Activated CD8-positive, alpha-beta memory T cell treated with anti-CD3 and anti-CD28 coated beads, Interleukin-2, amount 10 ng/mL, durations not matched to agents 7 days and 5 days (primary cell): ENCODE data around the gene C5orf58. TPM values are rescaled to one million over a fixed set of nuclear protein-coding genes. Genes with fewer than 3 reads are reported as not detected.

Experiments
- ATAC-seq: fragments of 150-1000 bp; cut with Tn5 transposase; one replicate; pipeline ENCODE4 v1.10.0; 2021; ENCODE audit warnings: moderate library complexity
- CTCF ChIA-PET: fragments of 350-600 bp; sonication (Branson Sonifier 250); formaldehyde crosslinking; loops from one replicate; lab custom pipeline; 2021; ENCODE audit warnings: antibody characterized with exemption; lab: Charles Lee
- DNase-seq: peaks from one replicate; pipeline ENCODE4 v3.0.0-alpha.2; 2020
- H3K27ac Mint-ChIP-seq: one replicate; pipeline ENCODE4 v1.8.0; 2021; ENCODE audit warnings: mild to moderate bottlenecking, mixed read lengths
- H3K27me3 Mint-ChIP-seq: one replicate; pipeline ENCODE4 v1.8.0; 2021; ENCODE audit warnings: mixed read lengths
- H3K36me3 Mint-ChIP-seq: one replicate; pipeline ENCODE4 v1.8.0; 2021; ENCODE audit warnings: mild to moderate bottlenecking, mixed read lengths
- H3K4me1 Mint-ChIP-seq: one replicate; pipeline ENCODE4 v1.8.0; 2021; ENCODE audit warnings: mixed read lengths
- H3K4me3 Mint-ChIP-seq: one replicate; pipeline ENCODE4 v1.8.0; 2021; ENCODE audit warnings: mild to moderate bottlenecking, moderate library complexity, mixed read lengths
- H3K9me3 Mint-ChIP-seq: one replicate; pipeline ENCODE4 v1.8.0; 2022; ENCODE audit warnings: low read depth, mixed read lengths
- total RNA-seq, 2 experiments: library from RNA; stranded (reverse); gene quantifications; one replicate each; pipeline ENCODE4 v1.2.3, GENCODE V29; 2021

Gene C5orf58
- total RNA-seq, 2 experiments from 2014 or later = not detected

DNA sequence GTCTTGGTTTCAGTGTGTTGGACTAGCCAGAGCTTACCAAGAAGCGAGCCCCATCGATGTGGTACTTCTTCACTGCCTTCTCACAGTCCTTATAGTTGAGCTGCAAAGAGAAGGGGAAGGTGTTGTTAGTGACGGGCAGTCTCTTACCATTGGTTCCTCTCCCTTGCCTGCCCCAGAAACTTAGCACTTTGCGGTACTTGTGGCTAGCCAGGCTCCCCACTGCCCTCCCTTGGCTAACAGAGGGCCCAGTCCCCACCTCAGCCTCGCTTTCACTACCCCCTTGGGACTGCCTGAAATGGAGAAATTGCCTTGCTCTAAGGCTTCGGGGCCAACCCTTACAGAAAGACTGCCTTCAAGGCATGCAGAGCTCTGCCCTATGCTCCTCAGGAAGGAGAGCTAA is 60.5 kb downstream of the C5orf58 start:
- CTCF ChIA-PET = interaction anchor here (0.9 to 22.2 kb wide), 8 partner anchors 9 to 67 kb away, joined by 3 to 499 read pairs (median 23); no protein-coding TSS in a partner anchor
- Mint-ChIP-seq H3K27me3 (no peaks in the 10 kb centered on the region), H3K4me3 (peak overlapping the region; percentile 95), H3K36me3 (peaks cover 92% of the 10 kb centered on the region), H3K9me3 (no peaks in the 10 kb centered on the region), H3K27ac (peak overlapping the region; percentile 95), H3K4me1 (peaks cover 63% of the 10 kb centered on the region)
- DNase-seq (peak; percentile 95), ATAC-seq (peak; percentile 62)

DNA sequence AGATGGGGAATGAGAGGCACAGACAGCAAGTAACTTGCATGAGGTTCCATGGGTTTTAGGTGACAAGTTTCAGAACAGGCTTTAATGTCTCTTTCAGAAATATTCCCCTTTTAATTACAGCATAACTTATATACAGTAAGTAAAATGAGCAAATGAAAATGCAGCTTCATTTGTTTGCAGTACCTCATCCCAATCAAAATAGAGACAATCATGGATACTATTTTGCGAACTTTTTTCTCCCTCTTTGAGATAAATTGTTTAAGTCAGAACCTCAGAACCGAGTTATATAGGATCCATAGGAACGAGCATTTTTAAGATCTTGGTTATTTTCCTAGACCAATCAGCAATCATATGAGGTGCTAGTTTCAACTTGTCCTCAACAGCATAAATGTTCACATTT is 61.3 kb downstream of the C5orf58 start:
- DNase-seq = no peak
- ATAC-seq = no peak
- Mint-ChIP-seq H3K36me3 (peaks cover 84% of the 10 kb centered on the region), H3K4me1 (peaks cover 62% of the 10 kb centered on the region), H3K4me3 (peak overlapping the region; percentile 95), H3K27ac (peak overlapping the region; percentile 95), H3K27me3 (no peaks in the 10 kb centered on the region), H3K9me3 (no peaks in the 10 kb centered on the region)
- CTCF ChIA-PET = interaction anchor here (0.9 to 22.2 kb wide), 7 partner anchors 8 to 47 kb away, joined by 3 to 499 read pairs (median 35); no protein-coding TSS in a partner anchor

DNA sequence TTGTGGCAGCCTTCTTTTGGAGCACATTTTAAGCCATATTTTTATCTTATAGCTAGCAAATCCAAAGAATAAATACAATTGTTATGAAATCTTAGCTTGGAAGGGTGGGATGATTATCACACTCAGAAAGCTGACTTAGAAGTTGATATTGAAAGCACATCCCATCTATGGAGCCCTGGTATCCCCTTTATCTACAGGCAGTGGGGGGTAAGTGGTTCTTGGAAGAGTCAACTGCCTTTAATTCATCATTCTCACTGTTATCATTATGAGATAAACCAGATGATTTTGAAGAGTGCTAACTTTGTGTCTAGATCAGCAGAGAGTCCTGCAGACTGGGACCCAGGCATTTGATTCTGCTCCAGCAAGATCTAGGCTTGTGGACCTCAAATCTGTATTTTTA is 61.8 kb downstream of the C5orf58 start:
- H3K27me3 Mint-ChIP-seq = no peaks in the 10 kb centered on the region
- H3K27ac Mint-ChIP-seq = peak overlapping the region; percentile 95
- H3K9me3 Mint-ChIP-seq = no peaks in the 10 kb centered on the region
- ATAC-seq (no peak), DNase-seq (no peak)
- peaks cover 80% of the 10 kb centered on the region for H3K36me3 Mint-ChIP-seq
- H3K4me1 Mint-ChIP-seq = peaks cover 62% of the 10 kb centered on the region
- H3K4me3 Mint-ChIP-seq = peak overlapping the region; percentile 95
- CTCF ChIA-PET = interaction anchor here (1.0 to 22.2 kb wide), 6 partner anchors 9 to 48 kb away, joined by 3 to 499 read pairs (median 72); no protein-coding TSS in a partner anchor

Other genes with a start within 250 kb of the C5orf58 start
- not detected for gene FOXI1, start 127.1 kb upstream of the C5orf58 start, total RNA-seq
- gene LCP2, start 64.8 kb downstream of the C5orf58 start, total RNA-seq = 100 to 1,000 TPM; 393 to 419 TPM
- not detected for gene KCNMB1, start 156.4 kb downstream of the C5orf58 start, total RNA-seq